ENCODE results near the gene ZNF860.
A peak's percentile ranks its signal among the peaks of the same experiment; 100 is the strongest.
"Not testable (repeated sequence)": the region's sequence is repeated elsewhere in the genome, so short reads cannot be mapped to it uniquely, and the experiment has no call there.

Gene ZNF860

DNA sequence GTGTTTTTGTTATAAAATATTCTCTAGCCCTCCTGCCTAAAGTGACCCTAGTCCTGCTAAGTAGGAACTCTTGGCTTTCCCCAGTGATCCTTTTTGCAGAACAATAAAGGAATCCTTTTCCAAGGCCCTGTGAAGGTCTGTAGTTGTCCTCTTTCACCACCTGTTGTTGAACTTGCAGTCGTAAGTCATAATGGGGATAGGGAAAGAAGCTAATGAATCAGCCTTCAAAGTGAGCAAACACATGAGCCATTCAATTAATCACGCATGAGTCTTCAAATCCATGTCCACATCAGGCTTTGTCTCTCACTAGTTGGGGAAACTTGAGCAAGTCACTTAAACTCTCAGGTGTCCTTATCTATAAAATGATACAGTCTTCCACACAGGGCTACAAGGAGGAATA is 27.6 kb downstream of the ZNF860 start:
- Histone ChIP-seq H3K4ac (ENCODE audit: low read depth, low read length) (no peak overlapping the region), H3K27me3 (ENCODE audit: insufficient read depth, low read length, poor library complexity) (no peaks in the 10 kb centered on the region), H3K4me3 (ENCODE audit: low read length) (no peak overlapping the region), H4K8ac (ENCODE audit: low read depth, low read length) (no peak overlapping the region), H3K36me3 (ENCODE audit: control insufficient read depth, insufficient read depth, low read length) (no peaks in the 10 kb centered on the region), H3K79me1 (ENCODE audit: low read length) (no peaks in the 10 kb centered on the region), H3K4me2 (ENCODE audit: low read length) (no peak overlapping the region), H3K9ac (ENCODE audit: low read length) (no peak overlapping the region), H3K18ac (ENCODE audit: low read length) (no peak overlapping the region), H3K4me1 (ENCODE audit: control insufficient read depth, low read depth, low read length) (no peaks in the 10 kb centered on the region), H2AK5ac (ENCODE audit: low read length) (no peak overlapping the region), H3K23ac (ENCODE audit: low read length) (no peak overlapping the region), H4K5ac (ENCODE audit: low read length) (no peak overlapping the region), H2BK15ac (replicated peaks; ENCODE audit: low read depth) (no peak overlapping the region), H3K27ac (ENCODE audit: low read depth, low read length) (no peak overlapping the region), H2BK120ac (ENCODE audit: low read depth, low read length) (no peak overlapping the region), H2BK5ac (ENCODE audit: low read length) (no peak overlapping the region), H3K79me2 (ENCODE audit: control insufficient read depth, insufficient read depth, low read length) (no peaks in the 10 kb centered on the region), H3K56ac (ENCODE audit: low read length) (no peak overlapping the region)
- no CpG with 5 or more reads among the region's 2 CpGs for WGBS (ENCODE audit: extremely low coverage, insufficient coverage, low lambda C conversion rate)
- no peak for DNase-seq

- H3K9ac ChIP-seq (ENCODE audit: low read length) = no peak overlapping the region
- no CpG with 5 or more reads among the region's 2 CpGs for WGBS (ENCODE audit: extremely low coverage, insufficient coverage, low lambda C conversion rate)
- H2AK5ac ChIP-seq (ENCODE audit: low read length) = no peak overlapping the region
- H3K18ac ChIP-seq (ENCODE audit: low read length) = no peak overlapping the region
- no peak for DNase-seq
- H3K79me2 ChIP-seq (ENCODE audit: control insufficient read depth, insufficient read depth, low read length) = no peaks in the 10 kb centered on the region
- no peaks in the 10 kb centered on the region for H3K79me1 ChIP-seq (ENCODE audit: low read length)
- no peaks in the 10 kb centered on the region for H3K36me3 ChIP-seq (ENCODE audit: control insufficient read depth, insufficient read depth, low read length)
- no peak overlapping the region for H2BK120ac ChIP-seq (ENCODE audit: low read depth, low read length)
- H4K8ac ChIP-seq (ENCODE audit: low read depth, low read length) = no peak overlapping the region
- H4K5ac ChIP-seq (ENCODE audit: low read length) = no peak overlapping the region
- H2BK5ac ChIP-seq (ENCODE audit: low read length) = no peak overlapping the region
- no peaks in the 10 kb centered on the region for H3K27me3 ChIP-seq (ENCODE audit: insufficient read depth, low read length, poor library complexity)
- H3K4me3 ChIP-seq (ENCODE audit: low read length) = no peak overlapping the region
- H2BK15ac ChIP-seq (replicated peaks; ENCODE audit: low read depth) = no peak overlapping the region
- no peak overlapping the region for H3K23ac ChIP-seq (ENCODE audit: low read length)
- H3K4me1 ChIP-seq (ENCODE audit: control insufficient read depth, low read depth, low read length) = no peaks in the 10 kb centered on the region
- H3K56ac ChIP-seq (ENCODE audit: low read length) = no peak overlapping the region
- no peak overlapping the region for H3K4ac ChIP-seq (ENCODE audit: low read depth, low read length)
- no peak overlapping the region for H3K4me2 ChIP-seq (ENCODE audit: low read length)
- no peak overlapping the region for H3K27ac ChIP-seq (ENCODE audit: low read depth, low read length)
Observed at GRCh38 chr3:32009957-32010356, 28.4 kb downstream of the ZNF860 start.

GRCh38 chr3:32010699-32011098 is 29.1 kb downstream of the ZNF860 start:
- H3K27me3 ChIP-seq (ENCODE audit: insufficient read depth, low read length, poor library complexity); H3K79me1 ChIP-seq (ENCODE audit: low read length); H3K18ac ChIP-seq (ENCODE audit: low read length); H3K79me2 ChIP-seq (ENCODE audit: control insufficient read depth, insufficient read depth, low read length); H3K4me2 ChIP-seq (ENCODE audit: low read length); H3K27ac ChIP-seq (ENCODE audit: low read depth, low read length); H3K23ac ChIP-seq (ENCODE audit: low read length); DNase-seq; H2BK15ac ChIP-seq (replicated peaks; ENCODE audit: low read depth); H3K9ac ChIP-seq (ENCODE audit: low read length); H4K8ac ChIP-seq (ENCODE audit: low read depth, low read length); H3K36me3 ChIP-seq (ENCODE audit: control insufficient read depth, insufficient read depth, low read length); H2BK5ac ChIP-seq (ENCODE audit: low read length); H3K4ac ChIP-seq (ENCODE audit: low read depth, low read length); H3K56ac ChIP-seq (ENCODE audit: low read length); H2AK5ac ChIP-seq (ENCODE audit: low read length); H3K4me3 ChIP-seq (ENCODE audit: low read length); H2BK120ac ChIP-seq (ENCODE audit: low read depth, low read length); H4K5ac ChIP-seq (ENCODE audit: low read length); H3K4me1 ChIP-seq (ENCODE audit: control insufficient read depth, low read depth, low read length): not testable (repeated sequence)
- WGBS (ENCODE audit: extremely low coverage, insufficient coverage, low lambda C conversion rate) = no CpG with 5 or more reads among the region's 7 CpGs

- not testable (repeated sequence) for H3K4ac ChIP-seq (ENCODE audit: low read depth, low read length); H3K23ac ChIP-seq (ENCODE audit: low read length); H3K79me2 ChIP-seq (ENCODE audit: control insufficient read depth, insufficient read depth, low read length); H3K27ac ChIP-seq (ENCODE audit: low read depth, low read length); H2BK120ac ChIP-seq (ENCODE audit: low read depth, low read length); H3K4me2 ChIP-seq (ENCODE audit: low read length); H3K79me1 ChIP-seq (ENCODE audit: low read length); H4K8ac ChIP-seq (ENCODE audit: low read depth, low read length); DNase-seq; H3K9ac ChIP-seq (ENCODE audit: low read length); H2BK5ac ChIP-seq (ENCODE audit: low read length); H3K36me3 ChIP-seq (ENCODE audit: control insufficient read depth, insufficient read depth, low read length); H2AK5ac ChIP-seq (ENCODE audit: low read length); H3K27me3 ChIP-seq (ENCODE audit: insufficient read depth, low read length, poor library complexity); H3K4me3 ChIP-seq (ENCODE audit: low read length); H3K4me1 ChIP-seq (ENCODE audit: control insufficient read depth, low read depth, low read length); H2BK15ac ChIP-seq (replicated peaks; ENCODE audit: low read depth); H3K18ac ChIP-seq (ENCODE audit: low read length); H3K56ac ChIP-seq (ENCODE audit: low read length); H4K5ac ChIP-seq (ENCODE audit: low read length)
- no CpG with 5 or more reads among the region's 3 CpGs for WGBS (ENCODE audit: extremely low coverage, insufficient coverage, low lambda C conversion rate)
Observed at GRCh38 chr3:32015638-32016037, 34.1 kb downstream of the ZNF860 start.

DNA sequence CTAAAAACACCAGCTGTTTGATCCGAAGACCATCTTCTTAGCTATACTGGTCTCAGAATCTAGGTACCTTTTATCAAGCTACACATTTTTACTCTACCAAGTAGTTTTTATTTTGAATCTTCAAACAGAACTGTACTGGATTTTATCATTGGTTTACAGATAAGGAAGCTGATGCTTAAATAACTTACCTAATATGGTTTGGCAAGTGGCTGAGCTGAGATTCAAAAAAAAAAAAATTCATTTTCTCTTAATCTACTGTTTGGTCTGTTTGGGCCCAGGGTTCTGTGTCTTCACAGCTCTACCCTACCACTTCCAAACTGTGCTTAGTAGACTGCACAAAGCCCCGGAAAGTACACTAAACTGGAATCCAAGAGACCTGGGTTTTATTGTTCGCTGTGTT is 35.7 kb downstream of the ZNF860 start:
- H3K79me2 ChIP-seq (ENCODE audit: control insufficient read depth, insufficient read depth, low read length) = no peaks in the 10 kb centered on the region
- H3K23ac ChIP-seq (ENCODE audit: low read length) = no peak overlapping the region
- H3K27me3 ChIP-seq (ENCODE audit: insufficient read depth, low read length, poor library complexity) = no peaks in the 10 kb centered on the region
- no CpG with 5 or more reads among the region's 3 CpGs for WGBS (ENCODE audit: extremely low coverage, insufficient coverage, low lambda C conversion rate)
- H3K4ac ChIP-seq (ENCODE audit: low read depth, low read length) = no peak overlapping the region
- H3K4me1 ChIP-seq (ENCODE audit: control insufficient read depth, low read depth, low read length) = no peaks in the 10 kb centered on the region
- H3K79me1 ChIP-seq (ENCODE audit: low read length) = no peaks in the 10 kb centered on the region
- no peak overlapping the region for H3K4me3 ChIP-seq (ENCODE audit: low read length)
- H3K9ac ChIP-seq (ENCODE audit: low read length) = no peak overlapping the region
- no peak overlapping the region for H2AK5ac ChIP-seq (ENCODE audit: low read length)
- H3K56ac ChIP-seq (ENCODE audit: low read length) = no peak overlapping the region
- DNase-seq = no peak
- no peak overlapping the region for H2BK5ac ChIP-seq (ENCODE audit: low read length)
- no peak overlapping the region for H3K18ac ChIP-seq (ENCODE audit: low read length)
- no peak overlapping the region for H4K8ac ChIP-seq (ENCODE audit: low read depth, low read length)
- no peak overlapping the region for H3K4me2 ChIP-seq (ENCODE audit: low read length)
- H2BK120ac ChIP-seq (ENCODE audit: low read depth, low read length) = no peak overlapping the region
- H2BK15ac ChIP-seq (replicated peaks; ENCODE audit: low read depth) = no peak overlapping the region
- no peak overlapping the region for H4K5ac ChIP-seq (ENCODE audit: low read length)
- H3K36me3 ChIP-seq (ENCODE audit: control insufficient read depth, insufficient read depth, low read length) = no peaks in the 10 kb centered on the region
- no peak overlapping the region for H3K27ac ChIP-seq (ENCODE audit: low read depth, low read length)

DNA sequence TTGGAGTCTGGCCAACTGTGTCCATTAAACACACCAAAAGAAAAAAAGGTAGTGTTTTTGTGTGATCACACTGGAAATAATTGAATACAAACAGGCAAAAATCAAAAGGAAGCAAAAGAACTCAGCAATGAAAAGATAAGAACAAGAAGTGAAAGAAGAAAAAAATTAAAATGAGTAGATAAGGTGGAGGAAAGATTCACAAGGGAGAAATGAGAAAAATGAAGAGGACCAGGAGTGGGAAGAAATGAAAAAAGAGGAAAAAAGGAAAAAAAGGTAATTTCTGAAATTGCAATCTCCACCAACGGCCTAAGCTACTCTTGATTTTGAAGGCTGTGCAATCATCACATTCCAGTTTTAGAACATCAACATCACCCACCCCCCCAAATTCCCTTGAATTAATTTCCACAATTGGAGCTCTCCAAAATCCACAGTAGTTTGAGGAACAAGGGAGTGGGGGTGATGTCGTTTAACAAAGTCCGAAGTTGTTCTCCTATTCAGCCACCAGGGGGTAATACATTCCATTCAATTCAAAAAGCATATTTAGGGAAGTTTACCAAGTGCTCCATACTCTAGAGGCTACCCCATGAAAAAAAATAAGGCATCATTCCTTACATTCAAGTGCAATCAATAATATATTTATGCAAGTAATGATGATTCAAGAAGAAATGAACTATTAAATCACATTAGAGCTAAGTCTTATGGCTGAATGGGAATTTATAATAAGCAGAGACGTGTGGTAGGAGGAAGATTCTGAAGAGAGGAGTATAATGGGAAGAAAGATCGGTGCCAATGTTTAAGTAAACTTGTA is 37.4 kb downstream of the ZNF860 start:
- no peak overlapping the region for H4K8ac ChIP-seq (ENCODE audit: low read depth, low read length)
- H3K36me3 ChIP-seq (ENCODE audit: control insufficient read depth, insufficient read depth, low read length) = no peaks in the 10 kb centered on the region
- no peak overlapping the region for H2BK5ac ChIP-seq (ENCODE audit: low read length)
- H3K4me1 ChIP-seq (ENCODE audit: control insufficient read depth, low read depth, low read length) = no peaks in the 10 kb centered on the region
- no peaks in the 10 kb centered on the region for H3K79me1 ChIP-seq (ENCODE audit: low read length)
- H3K79me2 ChIP-seq (ENCODE audit: control insufficient read depth, insufficient read depth, low read length) = no peaks in the 10 kb centered on the region
- DNase-seq = peak; percentile 61
- H3K9ac ChIP-seq (ENCODE audit: low read length) = no peak overlapping the region
- H2BK120ac ChIP-seq (ENCODE audit: low read depth, low read length) = no peak overlapping the region
- no peak overlapping the region for H3K18ac ChIP-seq (ENCODE audit: low read length)
- no peak overlapping the region for H3K4me3 ChIP-seq (ENCODE audit: low read length)
- 100% methylated on average over 1 of the region's 5 CpGs for WGBS (ENCODE audit: extremely low coverage, insufficient coverage, low lambda C conversion rate)
- no peak overlapping the region for H2BK15ac ChIP-seq (replicated peaks; ENCODE audit: low read depth)
- no peak overlapping the region for H3K27ac ChIP-seq (ENCODE audit: low read depth, low read length)
- no peak overlapping the region for H4K5ac ChIP-seq (ENCODE audit: low read length)
- H3K4ac ChIP-seq (ENCODE audit: low read depth, low read length) = no peak overlapping the region
- H2AK5ac ChIP-seq (ENCODE audit: low read length) = no peak overlapping the region
- no peak overlapping the region for H3K56ac ChIP-seq (ENCODE audit: low read length)
- H3K4me2 ChIP-seq (ENCODE audit: low read length) = no peak overlapping the region
- no peaks in the 10 kb centered on the region for H3K27me3 ChIP-seq (ENCODE audit: insufficient read depth, low read length, poor library complexity)
- H3K23ac ChIP-seq (ENCODE audit: low read length) = no peak overlapping the region
